WERI-Rb-1 (cell line): ENCODE measurements around the gene RNF214.
"Not testable (repeated sequence)": the region's sequence is repeated elsewhere in the genome, so short reads cannot be mapped to it uniquely, and the experiment has no call there.

Experiments used
- DNase-seq: peaks from one replicate; pipeline ENCODE4 v3.0.0-alpha.2; 2020
- H3K27ac ChIP-seq: fragments of 250-450 bp; sonication (Bioruptor Pico); 2 replicates; pipeline ENCODE4 v1.5.1; 2020; ENCODE audit warnings: mild to moderate bottlenecking, moderate library complexity
- H3K27me3 ChIP-seq: fragments of 250-450 bp; sonication (Bioruptor Pico); 2 replicates; pipeline ENCODE4 v1.5.1; 2021; ENCODE audit warnings: mild to moderate bottlenecking, low read depth, moderate library complexity; ENCODE audit not compliant: insufficient read depth, severe bottlenecking
- H3K36me3 ChIP-seq: fragments of 250-450 bp; sonication (Bioruptor Pico); 2 replicates; pipeline ENCODE4 v1.5.1; 2020; ENCODE audit warnings: mild to moderate bottlenecking, moderate library complexity
- H3K4me3 ChIP-seq: 2 replicates; pipeline ENCODE4 v1.5.1; 2011; ENCODE audit warnings: low read depth, mild to moderate bottlenecking, control low read depth, low read length
- H3K9me3 ChIP-seq: fragments of 250-450 bp; sonication (Bioruptor Pico); 2 replicates; pipeline ENCODE4 v1.5.1; 2021; ENCODE audit warnings: mild to moderate bottlenecking, moderate library complexity; ENCODE audit not compliant: severe bottlenecking
- TF ChIP-seq, protein P1 (sequence below): IDR thresholded peaks from 2 replicates; pipeline ENCODE4 v1.5.1; 2011; ENCODE audit warnings: low read depth, mild to moderate bottlenecking, control low read depth, inconsistent platforms, low read length

RNF214 gene

GRCh38 chr11:117269856-117270255 is 37.4 kb downstream of the RNF214 start:
- Histone ChIP-seq H3K9me3 (no peaks in the 10 kb centered on the region), H3K36me3 (peaks cover 3% of the 10 kb centered on the region; the same call in 1 of the 2 replicates), H3K27me3 (no peaks in the 10 kb centered on the region), H3K4me3 (no peak overlapping the region), H3K27ac (no peak overlapping the region)
- no peak for DNase-seq
- TF ChIP-seq, protein P1, sequence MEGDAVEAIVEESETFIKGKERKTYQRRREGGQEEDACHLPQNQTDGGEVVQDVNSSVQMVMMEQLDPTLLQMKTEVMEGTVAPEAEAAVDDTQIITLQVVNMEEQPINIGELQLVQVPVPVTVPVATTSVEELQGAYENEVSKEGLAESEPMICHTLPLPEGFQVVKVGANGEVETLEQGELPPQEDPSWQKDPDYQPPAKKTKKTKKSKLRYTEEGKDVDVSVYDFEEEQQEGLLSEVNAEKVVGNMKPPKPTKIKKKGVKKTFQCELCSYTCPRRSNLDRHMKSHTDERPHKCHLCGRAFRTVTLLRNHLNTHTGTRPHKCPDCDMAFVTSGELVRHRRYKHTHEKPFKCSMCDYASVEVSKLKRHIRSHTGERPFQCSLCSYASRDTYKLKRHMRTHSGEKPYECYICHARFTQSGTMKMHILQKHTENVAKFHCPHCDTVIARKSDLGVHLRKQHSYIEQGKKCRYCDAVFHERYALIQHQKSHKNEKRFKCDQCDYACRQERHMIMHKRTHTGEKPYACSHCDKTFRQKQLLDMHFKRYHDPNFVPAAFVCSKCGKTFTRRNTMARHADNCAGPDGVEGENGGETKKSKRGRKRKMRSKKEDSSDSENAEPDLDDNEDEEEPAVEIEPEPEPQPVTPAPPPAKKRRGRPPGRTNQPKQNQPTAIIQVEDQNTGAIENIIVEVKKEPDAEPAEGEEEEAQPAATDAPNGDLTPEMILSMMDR = no peak

DNA sequence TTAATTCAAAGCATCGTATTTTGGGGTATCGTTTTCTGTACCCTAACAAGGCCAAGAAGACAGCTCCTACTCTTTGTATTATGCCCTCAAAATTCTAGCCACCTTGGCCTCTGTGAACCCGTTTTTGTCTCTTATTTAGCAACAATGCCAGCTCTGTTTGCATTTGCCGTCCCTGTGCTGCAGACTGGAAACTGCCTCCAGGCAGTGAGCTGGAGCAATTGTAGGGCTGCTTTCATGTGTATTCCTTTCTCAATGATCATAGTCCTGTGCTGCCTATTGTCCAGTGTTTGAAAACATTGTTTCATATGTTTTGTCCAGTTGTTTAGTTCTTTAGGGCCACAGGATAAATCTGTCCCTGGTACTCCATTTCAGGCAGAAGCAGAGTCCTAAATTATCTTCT is 38.7 kb downstream of the RNF214 start:
- no peak for DNase-seq
- Histone ChIP-seq H3K36me3 (no peaks in the 10 kb centered on the region; the same call in 1 of the 2 replicates), H3K4me3 (no peak overlapping the region), H3K27ac (no peak overlapping the region), H3K27me3 (no peaks in the 10 kb centered on the region), H3K9me3 (no peaks in the 10 kb centered on the region)
- TF ChIP-seq, protein P1 = no peak

- not testable (repeated sequence) for H3K36me3 ChIP-seq, H3K4me3 ChIP-seq, DNase-seq, H3K9me3 ChIP-seq, H3K27ac ChIP-seq, H3K27me3 ChIP-seq
Observed at GRCh38 chr11:117272175-117272574, 39.7 kb downstream of the RNF214 start.

DNA sequence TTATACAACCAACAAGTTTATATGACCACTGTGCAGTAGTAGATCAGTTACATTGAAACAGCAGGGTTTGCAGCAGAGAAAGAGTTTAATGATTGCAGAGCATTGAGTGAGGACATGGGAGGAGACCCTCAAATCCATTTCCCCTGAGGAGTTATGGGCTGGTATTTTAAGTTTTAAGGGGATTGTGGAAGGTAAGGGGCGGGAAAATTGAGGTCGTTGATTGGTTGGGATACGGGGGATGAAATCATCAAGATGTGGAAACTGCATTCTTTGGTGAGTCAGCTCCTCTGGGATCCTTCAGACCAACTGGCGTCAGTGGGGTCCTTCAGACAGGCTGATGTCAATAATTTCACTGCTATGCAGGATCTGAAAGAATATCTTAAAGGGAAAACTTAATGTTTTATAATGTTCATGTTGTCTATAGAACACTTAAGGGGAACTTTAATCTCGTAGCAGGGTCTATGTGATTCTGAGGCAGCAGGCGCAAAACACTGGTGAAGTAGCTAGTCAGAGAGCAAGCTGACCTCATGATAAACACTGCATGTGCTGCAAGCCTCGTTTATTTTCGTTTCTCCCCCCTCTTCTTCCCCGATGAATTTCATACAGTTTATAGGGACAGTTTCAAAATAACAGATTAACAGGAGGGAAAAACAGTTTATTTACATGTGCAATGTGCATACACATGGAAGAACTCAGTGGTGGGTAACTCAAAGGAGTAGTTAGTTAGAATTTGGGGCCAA is 41.2 kb downstream of the RNF214 start:
- no peaks in the 10 kb centered on the region for H3K27me3 ChIP-seq
- no peaks in the 10 kb centered on the region for H3K9me3 ChIP-seq
- TF ChIP-seq, protein P1 = no peak
- H3K36me3 ChIP-seq = no peaks in the 10 kb centered on the region; the same call in 1 of the 2 replicates
- H3K4me3 ChIP-seq = no peak overlapping the region
- no peak overlapping the region for H3K27ac ChIP-seq
- no peak for DNase-seq

GRCh38 chr11:117278347-117278746 is 45.9 kb downstream of the RNF214 start:
- Histone ChIP-seq H3K36me3 (peaks cover 34% of the 10 kb centered on the region), H3K9me3 (no peaks in the 10 kb centered on the region)

GRCh38 chr11:117279711-117280376 is 47.4 kb downstream of the RNF214 start:
- Histone ChIP-seq H3K27ac (no peak overlapping the region), H3K36me3 (peaks cover 42% of the 10 kb centered on the region), H3K27me3 (no peaks in the 10 kb centered on the region), H3K4me3 (no peak overlapping the region), H3K9me3 (no peaks in the 10 kb centered on the region)
- DNase-seq = no peak
- TF ChIP-seq, protein P1 = no peak

More at GRCh38 chr11:117278347-117278746, 45.9 kb downstream of the RNF214 start:
- DNase-seq = no peak
- Histone ChIP-seq H3K4me3 (no peak overlapping the region), H3K27me3 (no peaks in the 10 kb centered on the region), H3K27ac (no peak overlapping the region)
- TF ChIP-seq, protein P1 = no peak
